GM21515 (cell line): ENCODE measurements around the gene TAF4.
"Not testable (repeated sequence)": the region's sequence is repeated elsewhere in the genome, so short reads cannot be mapped to it uniquely, and the experiment has no call there.

ENCODE experiments used
- ATAC-seq: cut with Tn5 transposase; IDR thresholded peaks from one replicate; pipeline ENCODE4 v1.9.1; 2021; ENCODE audit not compliant: unreplicated experiment

Gene TAF4

GRCh38 chr20:62059401-62059800 is 6.3 kb downstream of the TAF4 start:
- ATAC-seq, result no peak

GRCh38 chr20:62058941-62059340 is 6.7 kb downstream of the TAF4 start:
- ATAC-seq, result no peak

- no peak for ATAC-seq
Measured at GRCh38 chr20:62056975-62057374, 8.7 kb downstream of the TAF4 start.

- ATAC-seq, result no peak
Measured at GRCh38 chr20:62056377-62056776, 9.3 kb downstream of the TAF4 start.

- not testable (repeated sequence) for ATAC-seq
Measured at GRCh38 chr20:62055862-62056115, 9.9 kb downstream of the TAF4 start.

- no peak for ATAC-seq
Measured at GRCh38 chr20:62055106-62055861, 10.4 kb downstream of the TAF4 start.

- ATAC-seq, result no peak
Measured at GRCh38 chr20:62054451-62054953, 11.2 kb downstream of the TAF4 start.

GRCh38 chr20:62053465-62054196 is 12.1 kb downstream of the TAF4 start:
- no peak for ATAC-seq

- no peak for ATAC-seq
Measured at GRCh38 chr20:62052842-62053464, 12.7 kb downstream of the TAF4 start.

GRCh38 chr20:62052336-62052841 is 13.3 kb downstream of the TAF4 start:
- ATAC-seq, result no peak

- no peak for ATAC-seq
Measured at GRCh38 chr20:62051546-62052255, 14.0 kb downstream of the TAF4 start.

- ATAC-seq, result no peak
Measured at GRCh38 chr20:62051144-62051543, 14.5 kb downstream of the TAF4 start.

- no peak for ATAC-seq
Measured at GRCh38 chr20:62050166-62051120, 15.2 kb downstream of the TAF4 start.

GRCh38 chr20:62049342-62050165 is 16.1 kb downstream of the TAF4 start:
- ATAC-seq, result no peak

- ATAC-seq, result no peak
Measured at GRCh38 chr20:62048821-62049291, 16.8 kb downstream of the TAF4 start.

GRCh38 chr20:62048346-62048761 is 17.3 kb downstream of the TAF4 start:
- ATAC-seq, result no peak

GRCh38 chr20:62047666-62048345 is 17.9 kb downstream of the TAF4 start:
- ATAC-seq, result no peak

GRCh38 chr20:62046431-62046830 is 19.2 kb downstream of the TAF4 start:
- no peak for ATAC-seq
